HEK293 (cell line): ENCODE data around the gene KLK15.
"Not testable (repeated sequence)": the region's sequence is repeated elsewhere in the genome, so short reads cannot be mapped to it uniquely, and the experiment has no call there.

Experiments
- CTCF ChIA-PET: fragments of 350-600 bp; formaldehyde crosslinking; extraction: SDS; loops from one replicate; lab custom pipeline; 2021; ENCODE audit warnings: antibody characterized with exemption; lab: Yijun Ruan, JAX
- POLR2A ChIA-PET: fragments of 300-600 bp; formaldehyde crosslinking; extraction: SDS; loops from one replicate; lab custom pipeline; 2020; ENCODE audit warnings: antibody characterized with exemption, inconsistent platforms; lab: Yijun Ruan, JAX
- H3K27ac ChIP-seq: fragments of 200-500 bp; sonication (Bioruptor generic); 2 replicates; pipeline ENCODE4 v1.5.1; 2014; ENCODE audit warnings: low read depth, low read length, control low read depth, inconsistent platforms; ENCODE audit errors: extremely low read depth
- H3K36me3 ChIP-seq, 2 experiments: fragments of 200-500 bp in 1 of 2; sonication (Bioruptor generic) in 1 of 2; 1 replicate in 1 of 2; 2 replicates in 1 of 2; pipeline ENCODE4 v1.5.1; 2014 to 2017; ENCODE audit warnings: inconsistent platforms in 2 of 2, low read length in 2 of 2; ENCODE audit not compliant: control insufficient read depth in 2 of 2, insufficient read depth in 1 of 2
- H3K4me1 ChIP-seq: fragments of 200-500 bp; sonication (Bioruptor generic); 2 replicates; pipeline ENCODE4 v1.5.1; 2014; ENCODE audit warnings: mild to moderate bottlenecking, low read length, inconsistent platforms; ENCODE audit not compliant: control insufficient read depth, insufficient read depth
- H3K4me3 ChIP-seq: 2 replicates; pipeline ENCODE4 v1.5.1; 2011; ENCODE audit warnings: low read depth, mild to moderate bottlenecking, control low read depth, low read length, moderate library complexity
- H3K9me3 ChIP-seq: fragments of 200-500 bp; sonication (Bioruptor generic); 2 replicates; pipeline ENCODE4 v1.5.1; 2014; ENCODE audit warnings: low read depth, low read length, inconsistent platforms; ENCODE audit not compliant: control insufficient read depth, insufficient read depth
- CTCF ChIP-seq: fragments of 450-650 bp; formaldehyde crosslinking; IDR thresholded peaks from 2 replicates; pipeline ENCODE4 v1.5.1; 2016; ENCODE audit warnings: missing biosample characterization, missing genetic modification characterization
- GLI2 ChIP-seq: fragments of 450-650 bp; formaldehyde crosslinking; IDR thresholded peaks from 2 replicates; pipeline ENCODE4; 2017; ENCODE audit warnings: missing biosample characterization, missing genetic modification characterization, low read depth, borderline replicate concordance
- GLI4 ChIP-seq: fragments of 450-650 bp; formaldehyde crosslinking; IDR thresholded peaks from 2 replicates; pipeline ENCODE4 v1.5.1; 2016; ENCODE audit warnings: missing biosample characterization, missing genetic modification characterization
- KLF17 ChIP-seq: fragments of 450-650 bp; formaldehyde crosslinking; IDR thresholded peaks from 2 replicates; pipeline ENCODE4 v1.5.1; 2016; ENCODE audit warnings: missing biosample characterization, missing genetic modification characterization
- REPIN1 ChIP-seq: fragments of 450-650 bp; formaldehyde crosslinking; IDR thresholded peaks from 2 replicates; pipeline ENCODE4 v1.5.1; 2017; ENCODE audit warnings: missing biosample characterization, missing genetic modification characterization, low read depth
- ZFHX2 ChIP-seq: fragments of 450-650 bp; formaldehyde crosslinking; conservative IDR thresholded peaks from 2 replicates; pipeline ENCODE4 v1.5.1; 2016; ENCODE audit warnings: missing biosample characterization, missing genetic modification characterization
- ZFP3 ChIP-seq: fragments of 450-650 bp; formaldehyde crosslinking; IDR thresholded peaks from 2 replicates; pipeline ENCODE4 v1.5.1; 2016; ENCODE audit warnings: low read depth, missing biosample characterization, missing genetic modification characterization
- ZNF10 ChIP-seq: fragments of 450-650 bp; formaldehyde crosslinking; IDR thresholded peaks from 2 replicates; pipeline ENCODE4 v1.5.1; 2017; ENCODE audit warnings: missing biosample characterization, missing genetic modification characterization
- ZNF140 ChIP-seq: fragments of 450-650 bp; formaldehyde crosslinking; IDR thresholded peaks from 2 replicates; pipeline ENCODE4 v1.5.1; 2016; ENCODE audit warnings: missing biosample characterization, missing genetic modification characterization
- ZNF184 ChIP-seq: fragments of 450-650 bp; IDR thresholded peaks from 2 replicates; pipeline ENCODE4 v1.5.1; 2018; ENCODE audit warnings: missing biosample characterization, mild to moderate bottlenecking, missing genetic modification characterization
- ZNF274 ChIP-seq, 2 experiments: fragments of 200-500 bp in 1 of 2; fragments of 450-650 bp in 1 of 2; sonication (Bioruptor generic) in 1 of 2; formaldehyde crosslinking in 1 of 2; IDR thresholded peaks; 2 replicates each; pipeline versions ENCODE4 v1.5.1 to v1.6.1; 2014 to 2016; ENCODE audit warnings: borderline replicate concordance in 1 of 2, inconsistent platforms in 1 of 2, low read length in 1 of 2, missing biosample characterization in 1 of 2, missing genetic modification characterization in 1 of 2
- ZNF335 ChIP-seq: fragments of 450-650 bp; formaldehyde crosslinking; conservative IDR thresholded peaks from 2 replicates; pipeline ENCODE4 v1.5.1; 2016; ENCODE audit warnings: missing biosample characterization, missing genetic modification characterization
- ZNF366 ChIP-seq: fragments of 450-650 bp; formaldehyde crosslinking; conservative IDR thresholded peaks from 2 replicates; pipeline ENCODE4 v1.5.1; 2016; ENCODE audit warnings: missing biosample characterization, missing genetic modification characterization
- ZNF423 ChIP-seq: fragments of 450-650 bp; formaldehyde crosslinking; IDR thresholded peaks from 2 replicates; pipeline ENCODE4 v1.5.1; 2016; ENCODE audit warnings: missing biosample characterization, missing genetic modification characterization
- ZNF585B ChIP-seq: fragments of 450-650 bp; formaldehyde crosslinking; IDR thresholded peaks from 2 replicates; pipeline ENCODE4 v1.5.1; 2016; ENCODE audit warnings: missing biosample characterization, missing genetic modification characterization
- ZSCAN5A ChIP-seq: fragments of 450-650 bp; formaldehyde crosslinking; IDR thresholded peaks from 2 replicates; pipeline ENCODE4 v1.5.1; 2016; ENCODE audit warnings: missing biosample characterization, missing genetic modification characterization
- TF ChIP-seq, protein P1 (sequence below): fragments of 450-650 bp; formaldehyde crosslinking; IDR thresholded peaks from 2 replicates; pipeline ENCODE4 v1.5.1; 2016; ENCODE audit warnings: missing biosample characterization, missing genetic modification characterization
- TF ChIP-seq, protein P2 (sequence below): sonication (generic); formaldehyde crosslinking; IDR thresholded peaks from 2 replicates; pipeline ENCODE4 v1.8.1; 2022; ENCODE audit warnings: mild to moderate bottlenecking, moderate library complexity, missing genetic modification reagents
- TF ChIP-seq, protein P3 (sequence below): fragments of 450-650 bp; formaldehyde crosslinking; IDR thresholded peaks from 2 replicates; pipeline ENCODE4 v1.5.1; 2016; ENCODE audit warnings: missing biosample characterization, missing genetic modification characterization

Gene KLK15

DNA sequence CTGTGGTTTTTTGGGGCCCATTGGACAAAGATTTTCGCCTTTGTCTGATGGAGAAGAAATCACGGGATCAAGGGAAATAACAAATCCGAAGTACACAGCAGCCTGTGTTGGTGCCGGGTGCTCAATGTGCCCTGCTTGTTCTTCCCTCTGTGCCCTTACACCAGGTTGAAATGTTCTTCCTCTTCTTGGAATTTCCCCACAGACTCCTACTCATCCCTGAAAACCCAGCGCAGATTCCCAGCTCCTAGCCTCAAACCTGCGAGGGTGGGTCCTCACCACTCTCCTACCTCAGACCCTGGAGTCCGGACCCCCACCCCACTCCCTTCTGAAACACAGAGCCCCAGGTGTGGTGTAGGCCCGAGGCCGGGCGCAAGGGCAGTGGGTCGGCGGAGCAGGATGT, 48.0 kb downstream of the KLK15 start:
- H3K4me1 ChIP-seq, result peaks cover 3% of the 10 kb centered on the region; the same call in 1 of the 2 replicates
- POLR2A ChIA-PET, result no interaction called here
- TF ChIP-seq ZNF10 (tag by site-specific recombination), result no peak
- 0 out of 2 replicates have a peak, but pooled peaks have one; percentile 0 for TF ChIP-seq ZNF366 (tag by site-specific recombination)
- peak; percentile 63 for TF ChIP-seq ZFP3 (tag by site-specific recombination)
- TF ChIP-seq, all 188 proteins: peak for 2
- CTCF ChIA-PET, result interaction anchor here (0.8 to 10.1 kb wide), 4 partner anchors 9 to 249 kb away, joined by 4 to 151 read pairs (median 6); no protein-coding TSS in a partner anchor
- Histone ChIP-seq H3K27ac (no peak overlapping the region), H3K9me3 (no peaks in the 10 kb centered on the region), H3K36me3 (no peaks in the 10 kb centered on the region), H3K4me3 (no peak overlapping the region)

DNA sequence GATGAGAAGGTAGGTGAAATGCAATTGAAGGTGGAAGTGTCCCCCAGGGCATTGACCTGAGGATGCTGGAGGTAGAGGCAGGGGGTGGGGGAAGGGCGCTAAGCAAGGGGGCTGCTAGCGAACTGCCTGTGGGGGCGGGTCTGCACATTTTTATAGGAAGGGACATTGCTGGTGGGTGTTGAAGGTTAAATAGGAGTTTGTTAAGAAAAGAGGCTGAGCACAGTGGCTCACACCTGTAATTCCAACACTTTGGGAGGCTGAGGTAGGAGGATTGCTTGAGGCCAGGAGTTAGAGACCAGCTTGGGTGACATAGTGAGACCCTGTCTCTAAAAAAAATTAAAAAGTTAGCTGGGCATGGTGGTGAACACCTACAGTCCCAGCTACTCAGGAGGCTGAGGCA, 48.7 kb downstream of the KLK15 start:
- Histone ChIP-seq H3K4me1 (peaks cover 3% of the 10 kb centered on the region; the same call in 1 of the 2 replicates), H3K36me3 (no peaks in the 10 kb centered on the region)
- ChIA-PET POLR2A (no interaction called here), CTCF (interaction anchor here (1.1 to 10.1 kb wide), 9 partner anchors 10 to 532 kb away, joined by 4 to 151 read pairs (median 7); partner anchors contain the start of gene CLEC11A)
- TF ChIP-seq ZNF274 (IDR thresholded peaks at IDR 0.05; ENCODE audit: low read length) (no peak), ZNF274 (tag by site-specific recombination; IDR thresholded peaks at IDR 0.05; ENCODE audit: borderline replicate concordance) (no peak), ZFHX2 (tag by site-specific recombination) (0 out of 2 replicates have a peak, but pooled peaks have one; percentile 24), ZNF335 (0 out of 2 replicates have a peak, but pooled peaks have one; percentile 14), ZFP3 (tag by site-specific recombination) (peak; percentile 77), ZSCAN5A (tag by site-specific recombination) (no peak)
- TF ChIP-seq, protein P1, sequence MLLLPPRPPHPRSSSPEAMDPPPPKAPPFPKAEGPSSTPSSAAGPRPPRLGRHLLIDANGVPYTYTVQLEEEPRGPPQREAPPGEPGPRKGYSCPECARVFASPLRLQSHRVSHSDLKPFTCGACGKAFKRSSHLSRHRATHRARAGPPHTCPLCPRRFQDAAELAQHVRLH (tag by site-specific recombination), result no peak
- TF ChIP-seq, all 188 proteins: peak for 3
- Histone ChIP-seq H3K9me3 (no peaks in the 10 kb centered on the region), H3K27ac (no peak overlapping the region), H3K4me3 (no peak overlapping the region)

DNA sequence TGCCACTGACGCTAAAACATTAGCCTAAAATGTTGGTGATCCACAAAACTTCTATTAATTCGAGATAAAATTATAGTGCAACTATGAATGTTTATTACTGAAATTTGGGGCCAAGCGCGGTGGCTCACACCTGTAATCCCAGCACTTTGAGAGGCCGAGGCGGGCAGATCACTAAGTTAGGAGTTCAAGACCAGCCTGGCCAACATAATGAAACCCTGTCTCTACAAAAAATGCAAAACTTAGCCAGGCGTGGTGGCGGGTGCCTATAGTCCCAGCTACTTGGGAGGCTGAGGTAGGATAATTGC, 49.6 kb downstream of the KLK15 start:
- H3K4me3 ChIP-seq, H3K27ac ChIP-seq, H3K4me1 ChIP-seq, H3K9me3 ChIP-seq, H3K36me3 ChIP-seq: not testable (repeated sequence)
- ChIA-PET CTCF (interaction anchor here (0.6 to 10.1 kb wide), 24 partner anchors 9 to 531 kb away, joined by 3 to 151 read pairs (median 4); partner anchors contain the start of gene CLEC11A), POLR2A (interaction anchor here (0.5 to 0.7 kb wide), 2 partner anchors 126 to 468 kb away, joined by 3 to 4 read pairs; no protein-coding TSS in a partner anchor)

- POLR2A ChIA-PET, result interaction anchor here (0.7 to 2.1 kb wide), 3 partner anchors 23 to 56 kb away, joined by 3 to 13 read pairs (median 5); no protein-coding TSS in a partner anchor
- no peak for TF ChIP-seq ZNF184 (tag by site-specific recombination)
- TF ChIP-seq, protein P2, sequence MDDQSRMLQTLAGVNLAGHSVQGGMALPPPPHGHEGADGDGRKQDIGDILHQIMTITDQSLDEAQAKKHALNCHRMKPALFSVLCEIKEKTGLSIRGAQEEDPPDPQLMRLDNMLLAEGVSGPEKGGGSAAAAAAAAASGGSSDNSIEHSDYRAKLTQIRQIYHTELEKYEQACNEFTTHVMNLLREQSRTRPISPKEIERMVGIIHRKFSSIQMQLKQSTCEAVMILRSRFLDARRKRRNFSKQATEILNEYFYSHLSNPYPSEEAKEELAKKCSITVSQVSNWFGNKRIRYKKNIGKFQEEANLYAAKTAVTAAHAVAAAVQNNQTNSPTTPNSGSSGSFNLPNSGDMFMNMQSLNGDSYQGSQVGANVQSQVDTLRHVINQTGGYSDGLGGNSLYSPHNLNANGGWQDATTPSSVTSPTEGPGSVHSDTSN (CRISPR knock-in tag), result no peak
- TF ChIP-seq GLI4 (tag by site-specific recombination), result no peak
- no peak for TF ChIP-seq CTCF (tag by site-specific recombination)
- TF ChIP-seq GLI2 (tag by site-specific recombination), result no peak
- TF ChIP-seq ZNF423 (tag by site-specific recombination), result no peak
- TF ChIP-seq, protein P3, sequence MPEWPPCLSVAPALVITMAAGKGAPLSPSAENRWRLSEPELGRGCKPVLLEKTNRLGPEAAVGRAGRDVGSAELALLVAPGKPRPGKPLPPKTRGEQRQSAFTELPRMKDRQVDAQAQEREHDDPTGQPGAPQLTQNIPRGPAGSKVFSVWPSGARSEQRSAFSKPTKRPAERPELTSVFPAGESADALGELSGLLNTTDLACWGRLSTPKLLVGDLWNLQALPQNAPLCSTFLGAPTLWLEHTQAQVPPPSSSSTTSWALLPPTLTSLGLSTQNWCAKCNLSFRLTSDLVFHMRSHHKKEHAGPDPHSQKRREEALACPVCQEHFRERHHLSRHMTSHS (tag by site-specific recombination), result no peak
- no peak for TF ChIP-seq ZNF585B (tag by site-specific recombination)
- no peak for TF ChIP-seq KLF17 (tag by site-specific recombination)
- TF ChIP-seq ZNF140, result no peak
- TF ChIP-seq REPIN1, result no peak
Observed at GRCh38 chr19:50780753-50781435, 52.5 kb downstream of the KLK15 start.

More at GRCh38 chr19:50780753-50781435, 52.5 kb downstream of the KLK15 start:
- Histone ChIP-seq H3K27ac (no peak overlapping the region), H3K4me3 (no peak overlapping the region), H3K4me1 (peaks cover 5% of the 10 kb centered on the region; the same call in 1 of the 2 replicates), H3K36me3 (no peaks in the 10 kb centered on the region), H3K9me3 (no peaks in the 10 kb centered on the region)
- CTCF ChIA-PET, result interaction anchor here (0.7 to 10.1 kb wide), 9 partner anchors 12 to 350 kb away, joined by 3 to 151 read pairs (median 10); partner anchors contain the start of gene CLEC11A
